DOHH2 (cell line): Measurements from ENCODE around the gene TMPRSS7.
"Not testable (repeated sequence)": the region's sequence is repeated elsewhere in the genome, so short reads cannot be mapped to it uniquely, and the experiment has no call there.

ENCODE experiments used
- CTCF ChIP-seq: fragments of 200-600 bp; sonication (generic); IDR thresholded peaks from one replicate; pipeline ENCODE4 v1.5.1; 2014; ENCODE audit warnings: antibody characterized with exemption, mild to moderate bottlenecking, low read depth, low read length; ENCODE audit not compliant: poor library complexity, severe bottlenecking
- EZH2phosphoT487 ChIP-seq: fragments of 200-600 bp; sonication (generic); IDR thresholded peaks from 2 replicates; pipeline ENCODE4 v1.6.1; 2017; ENCODE audit warnings: borderline replicate concordance, mild to moderate bottlenecking, antibody characterized with exemption, low read length, moderate library complexity, mixed read lengths

- TF ChIP-seq CTCF, EZH2phosphoT487: not testable (repeated sequence)
These were observed 38.0 kb downstream of the TMPRSS7 start for GRCh38 chr3:112072387-112073060.
